ENCODE results near the gene SLFN12L.

Gene SLFN12L

GRCh38 chr17:35428229-35428628, 109.2 kb downstream of the SLFN12L start:
- DNase-seq, result no peak

- DNase-seq, result no peak
Measured at GRCh38 chr17:35423761-35424160, 113.7 kb downstream of the SLFN12L start.

Data from stimulated activated CD4-positive, alpha-beta T cell treated with anti-CD3 and anti-CD28 coated beads, Interleukin-2, amount 100 ng/mL, for 48 hours (primary cell).